Liver (tissue), 9 donors: ENCODE measurements around the gene ZBTB11. TPM values are rescaled to one million over a fixed set of nuclear protein-coding genes. Genes with fewer than 3 reads are reported as not detected.
"Not testable (repeated sequence)": the region's sequence is repeated elsewhere in the genome, so short reads cannot be mapped to it uniquely, and the experiment has no call there.

Experiments used
- DNase-seq: peaks from one replicate; pipeline ENCODE4 v3.0.0-alpha.2; 2017; ENCODE audit warnings: low spot score
- H3K27ac ChIP-seq, 2 donors: one replicate each; pipeline ENCODE4 v1.7.0; 2013; ENCODE audit warnings: inconsistent platforms in 2 of 2, low read length in 2 of 2, control low read depth in 1 of 2, low read depth in 1 of 2, mild to moderate bottlenecking in 1 of 2
- H3K27me3 ChIP-seq, 4 donors: one replicate each; pipeline versions ENCODE4 v1.6.1 to v1.7.0; 2013; ENCODE audit warnings: low read length in 3 of 4, inconsistent platforms in 1 of 4, mild to moderate bottlenecking in 1 of 4, moderate library complexity in 1 of 4; ENCODE audit not compliant: control insufficient read depth in 4 of 4, insufficient read depth in 4 of 4
- H3K36me3 ChIP-seq, 4 donors: one replicate each; pipeline versions ENCODE4 v1.6.1 to v1.7.0; 2013; ENCODE audit warnings: low read length in 3 of 4, mild to moderate bottlenecking in 3 of 4, low read depth in 1 of 4, moderate library complexity in 1 of 4; ENCODE audit not compliant: control insufficient read depth in 4 of 4, insufficient read depth in 3 of 4
- H3K4me1 ChIP-seq, 4 donors: one replicate each; pipeline versions ENCODE4 v1.6.1 to v1.7.0; 2013; ENCODE audit warnings: low read length in 3 of 4, mild to moderate bottlenecking in 3 of 4, moderate library complexity in 1 of 4; ENCODE audit not compliant: control insufficient read depth in 4 of 4, insufficient read depth in 4 of 4
- H3K4me3 ChIP-seq, 3 donors: one replicate each; pipeline versions ENCODE4 v1.6.1 to v1.7.0; 2013; ENCODE audit warnings: low read length in 3 of 3, control low read depth in 1 of 3, low read depth in 1 of 3, mild to moderate bottlenecking in 1 of 3
- H3K9ac ChIP-seq, 2 donors: one replicate each; pipeline ENCODE4 v1.7.0; 2013; ENCODE audit warnings: low read length in 2 of 2, mild to moderate bottlenecking in 2 of 2, moderate library complexity in 2 of 2, control low read depth in 1 of 2, low read depth in 1 of 2
- H3K9me3 ChIP-seq, 4 donors: one replicate each; pipeline versions ENCODE4 v1.6.1 to v1.7.0; 2013; ENCODE audit warnings: low read length in 3 of 4; ENCODE audit not compliant: control insufficient read depth in 4 of 4
- ATF3 ChIP-seq: IDR thresholded peaks from 2 replicates; pipeline ENCODE4 v1.6.1; 2016; ENCODE audit warnings: antibody characterized with exemption
- CTCF ChIP-seq: fragments of 150-350 bp; IDR thresholded peaks from 2 replicates; pipeline ENCODE4 v1.5.1; 2017; ENCODE audit warnings: improper control_type of control experiment, low read depth, low read length; ENCODE audit not compliant: missing input control
- EGR1 ChIP-seq, 2 donors: IDR thresholded peaks; 2 replicates each; pipeline ENCODE4 v1.6.1; 2016 to 2018; ENCODE audit warnings: antibody characterized with exemption in 2 of 2, low read depth in 2 of 2
- FOXA2 ChIP-seq: IDR thresholded peaks from 2 replicates; pipeline ENCODE4 v1.6.1; 2016; ENCODE audit warnings: antibody characterized with exemption
- HNF4A ChIP-seq, 2 donors: conservative IDR thresholded peaks; 2 replicates each; pipeline ENCODE4 v1.6.1; 2016; ENCODE audit warnings: antibody characterized with exemption in 2 of 2, mild to moderate bottlenecking in 2 of 2
- HNF4G ChIP-seq: IDR thresholded peaks from 2 replicates; pipeline ENCODE4 v1.6.1; 2016; ENCODE audit warnings: antibody characterized with exemption
- JUND ChIP-seq, 2 donors: IDR thresholded peaks; 2 replicates each; pipeline ENCODE4 v1.6.1; 2016; ENCODE audit warnings: antibody characterized with exemption in 2 of 2
- RAD21 ChIP-seq, 2 donors: IDR thresholded peaks; 2 replicates each; pipeline ENCODE4 v1.6.1; 2016; ENCODE audit warnings: antibody characterized with exemption in 2 of 2, mild to moderate bottlenecking in 2 of 2
- REST ChIP-seq: IDR thresholded peaks from 2 replicates; pipeline ENCODE4 v1.6.1; 2016; ENCODE audit warnings: antibody characterized with exemption, mild to moderate bottlenecking
- RXRA ChIP-seq, 2 donors: IDR thresholded peaks; 2 replicates each; pipeline ENCODE4 v1.6.1; 2017 to 2018; ENCODE audit warnings: antibody characterized with exemption in 2 of 2, mild to moderate bottlenecking in 1 of 2
- SP1 ChIP-seq: IDR thresholded peaks from 2 replicates; pipeline ENCODE4 v1.6.1; 2018; ENCODE audit warnings: antibody characterized with exemption, mild to moderate bottlenecking
- YY1 ChIP-seq: IDR thresholded peaks from 2 replicates; pipeline ENCODE4 v1.6.1; 2016; ENCODE audit warnings: antibody characterized with exemption, mild to moderate bottlenecking
- ZBTB33 ChIP-seq: IDR thresholded peaks from 2 replicates; pipeline ENCODE4 v1.6.1; 2016; ENCODE audit warnings: antibody characterized with exemption
- WGBS: extraction: QIAGEN DNeasy Blood & Tissue Kit; methylation state at CpG from one replicate; pipeline ENCODE4 v1.1.7; 2013; 5-methylcytosine and 5-hydroxymethylcytosine counted together
- polyA plus RNA-seq, 2 donors: library from polyadenylated mRNA; stranded (reverse) in 1 of 2; unstranded in 1 of 2; fragments of 200-250 nt in 1 of 2; fragments of >200 nt in 1 of 2; fragmentation: Nextera tagmentation in 1 of 2; extraction: Ambion mirVana in 1 of 2; gene quantifications; one replicate each; pipeline versions ENCODE4 v1.2.1 to v1.2.3, GENCODE V29; 2013 to 2015
- total RNA-seq, 2 donors: library from RNA; depleted of rRNA; stranded (reverse); fragments of >200 nt; gene quantifications; one replicate each; pipeline ENCODE4 v1.2.3, GENCODE V29; 2014
- donor health status: healthy.
- donor health status: healthy.
- donor health status: healthy.
- donor health status: healthy.
- donor health status: healthy.

Gene ZBTB11
- total and polyA plus RNA-seq, 4 donors = 3.8 to 18.7 (median 9.2) TPM

DNA sequence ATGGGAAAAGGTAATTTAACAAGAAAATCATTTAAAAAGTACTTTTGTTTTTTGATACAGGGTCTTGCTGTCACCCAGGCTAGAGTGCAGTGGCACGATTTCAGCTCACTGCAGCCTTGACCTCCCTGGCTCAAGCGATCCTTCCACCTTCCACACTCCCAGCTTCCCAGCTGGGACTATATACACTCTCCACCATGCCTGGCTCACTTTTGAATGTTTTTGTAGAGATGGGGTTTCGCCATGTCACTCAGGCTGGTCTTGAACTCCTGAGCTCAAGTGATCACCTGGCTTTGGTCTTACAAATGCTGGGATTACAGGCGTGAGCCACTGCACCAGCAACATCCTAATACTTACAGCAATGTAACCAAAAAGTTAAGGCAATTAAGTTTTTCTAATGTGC lies 3.5 kb upstream of the ZBTB11 start:
- Histone ChIP-seq H3K27me3 (no peaks in the 10 kb centered on the region), H3K9me3 (no peaks in the 10 kb centered on the region), H3K27ac (no peak overlapping the region), H3K9ac (no peak overlapping the region), H3K36me3 (peaks cover 19 to 48% (median 34%) of the 10 kb centered on the region in 4 donors), H3K4me3 (no peak overlapping the region), H3K4me1 (peaks cover 8 to 34% (median 22%) of the 10 kb centered on the region in 4 donors)
- TF ChIP-seq REST (no peak), ZBTB33 (no peak), EGR1 (IDR thresholded peaks at IDR 0.05; ENCODE audit: low read depth in 2 of 2) (no peak), YY1 (no peak), HNF4G (no peak), HNF4A (conservative IDR thresholded peaks at IDR 0.05) (no peak), SP1 (no peak), CTCF (no peak), ATF3 (no peak), FOXA2 (no peak), RXRA (IDR thresholded peaks at IDR 0.05) (no peak), RAD21 (IDR thresholded peaks at IDR 0.05) (no peak), JUND (IDR thresholded peaks at IDR 0.05) (no peak)
- 89% methylated on average over 4 of the region's 4 CpGs for WGBS
- DNase-seq = no peak

- 70% methylated on average over 2 of the region's 2 CpGs for WGBS
- H3K4me3 ChIP-seq, H3K27me3 ChIP-seq, H3K27ac ChIP-seq, H3K9me3 ChIP-seq, H3K9ac ChIP-seq, DNase-seq: not testable (repeated sequence)
- Histone ChIP-seq H3K4me1 (peaks cover 6 to 28% (median 12%) of the 10 kb centered on the region in 4 donors), H3K36me3 (peaks cover 16 to 39% (median 31%) of the 10 kb centered on the region in 4 donors)
These were observed 1.9 kb upstream of the ZBTB11 start for GRCh38 chr3:101678837-101679236.
